Loucy (cell line): ENCODE data around the gene CYTIP.

Experiments
- H2AFZ ChIP-seq: fragments of 200-600 bp; sonication (generic); 2 replicates; pipeline ENCODE4 v1.6.0; 2016; ENCODE audit warnings: antibody characterized with exemption, mild to moderate bottlenecking, low read length, moderate library complexity
- H3F3A ChIP-seq: fragments of 200-600 bp; 2 replicates; pipeline ENCODE4 v1.6.0; 2016; ENCODE audit warnings: antibody characterized with exemption, low read depth, mild to moderate bottlenecking
- H3K27me3 ChIP-seq: fragments of 200-600 bp; sonication (generic); 2 replicates; pipeline ENCODE4 v1.6.1; 2014; ENCODE audit warnings: low read length, mild to moderate bottlenecking; ENCODE audit not compliant: insufficient read depth, poor library complexity, severe bottlenecking
- H3K36me3 ChIP-seq: fragments of 200-600 bp; sonication (generic); 2 replicates; pipeline ENCODE4 v1.6.1; 2016; ENCODE audit warnings: low read length; ENCODE audit not compliant: insufficient read depth
- H3K4me1 ChIP-seq: fragments of 200-600 bp; sonication (generic); 2 replicates; pipeline ENCODE4 v1.5.1; 2014; ENCODE audit warnings: low read length, mild to moderate bottlenecking; ENCODE audit not compliant: insufficient read depth, poor library complexity, severe bottlenecking
- H3K4me2 ChIP-seq: fragments of 200-600 bp; sonication (generic); 2 replicates; pipeline ENCODE4 v1.6.0; 2014; ENCODE audit warnings: antibody characterized with exemption, low read length, low read depth, mild to moderate bottlenecking; ENCODE audit not compliant: poor library complexity, severe bottlenecking
- H3K4me3 ChIP-seq: fragments of 200-600 bp; sonication (generic); 2 replicates; pipeline ENCODE4 v1.5.1; 2014; ENCODE audit warnings: low read length, mild to moderate bottlenecking, mixed read lengths; ENCODE audit not compliant: poor library complexity, severe bottlenecking
- H3K79me2 ChIP-seq: fragments of 200-600 bp; sonication (generic); 2 replicates; pipeline ENCODE4 v1.6.1; 2014; ENCODE audit warnings: low read length; ENCODE audit not compliant: insufficient read depth
- H3K9ac ChIP-seq: fragments of 200-600 bp; sonication (generic); 2 replicates; pipeline ENCODE4 v1.6.0; 2014; ENCODE audit warnings: mild to moderate bottlenecking, low read depth, low read length, moderate library complexity; ENCODE audit not compliant: poor library complexity, severe bottlenecking
- H3K9me2 ChIP-seq: fragments of 200-600 bp; sonication (generic); replicated peaks from 2 replicates; pipeline ENCODE4 v1.6.1; 2016; ENCODE audit warnings: low read depth, low read length, mixed read lengths
- H3K9me3 ChIP-seq: fragments of 200-600 bp; sonication (generic); 2 replicates; pipeline ENCODE4 v1.6.1; 2014; ENCODE audit warnings: mild to moderate bottlenecking, antibody characterized with exemption, low read length, low read depth; ENCODE audit not compliant: insufficient read depth
- H4K20me1 ChIP-seq: fragments of 200-600 bp; sonication (generic); 2 replicates; pipeline ENCODE4 v1.6.0; 2014; ENCODE audit warnings: antibody characterized with exemption, low read length, mild to moderate bottlenecking; ENCODE audit not compliant: insufficient read depth, poor library complexity, severe bottlenecking
- EZH2phosphoT487 ChIP-seq: fragments of 200-600 bp; IDR thresholded peaks from 2 replicates; pipeline ENCODE4 v1.6.1; 2018; ENCODE audit warnings: antibody characterized with exemption, mild to moderate bottlenecking, moderate library complexity, borderline replicate concordance
- TF ChIP-seq, protein P1 (sequence below): fragments of 200-600 bp; sonication (generic); conservative IDR thresholded peaks from 2 replicates; pipeline ENCODE4 v1.5.1; 2014; ENCODE audit warnings: mild to moderate bottlenecking, antibody characterized with exemption, low read length

Gene CYTIP

GRCh38 chr2:157367704-157368103 lies 76.2 kb downstream of the CYTIP start:
- H4K20me1 ChIP-seq: no peaks in the 10 kb centered on the region
- H3K4me3 ChIP-seq: no peak overlapping the region
- H3K9me3 ChIP-seq: no peaks in the 10 kb centered on the region
- TF ChIP-seq, protein P1, sequence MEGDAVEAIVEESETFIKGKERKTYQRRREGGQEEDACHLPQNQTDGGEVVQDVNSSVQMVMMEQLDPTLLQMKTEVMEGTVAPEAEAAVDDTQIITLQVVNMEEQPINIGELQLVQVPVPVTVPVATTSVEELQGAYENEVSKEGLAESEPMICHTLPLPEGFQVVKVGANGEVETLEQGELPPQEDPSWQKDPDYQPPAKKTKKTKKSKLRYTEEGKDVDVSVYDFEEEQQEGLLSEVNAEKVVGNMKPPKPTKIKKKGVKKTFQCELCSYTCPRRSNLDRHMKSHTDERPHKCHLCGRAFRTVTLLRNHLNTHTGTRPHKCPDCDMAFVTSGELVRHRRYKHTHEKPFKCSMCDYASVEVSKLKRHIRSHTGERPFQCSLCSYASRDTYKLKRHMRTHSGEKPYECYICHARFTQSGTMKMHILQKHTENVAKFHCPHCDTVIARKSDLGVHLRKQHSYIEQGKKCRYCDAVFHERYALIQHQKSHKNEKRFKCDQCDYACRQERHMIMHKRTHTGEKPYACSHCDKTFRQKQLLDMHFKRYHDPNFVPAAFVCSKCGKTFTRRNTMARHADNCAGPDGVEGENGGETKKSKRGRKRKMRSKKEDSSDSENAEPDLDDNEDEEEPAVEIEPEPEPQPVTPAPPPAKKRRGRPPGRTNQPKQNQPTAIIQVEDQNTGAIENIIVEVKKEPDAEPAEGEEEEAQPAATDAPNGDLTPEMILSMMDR: no peak
- TF ChIP-seq EZH2phosphoT487: no peak
- no peaks in the 10 kb centered on the region for H3K9me2 ChIP-seq
- no peak overlapping the region for H3K9ac ChIP-seq
- no peaks in the 10 kb centered on the region for H3K4me1 ChIP-seq
- H2AFZ ChIP-seq: no peak overlapping the region
- no peaks in the 10 kb centered on the region for H3F3A ChIP-seq
- no peaks in the 10 kb centered on the region for H3K36me3 ChIP-seq
- no peaks in the 10 kb centered on the region for H3K79me2 ChIP-seq
- no peak overlapping the region for H3K4me2 ChIP-seq
- no peaks in the 10 kb centered on the region for H3K27me3 ChIP-seq
